H1 (cell line): ENCODE measurements around the gene ARL3. TPM values are rescaled to one million over a fixed set of nuclear protein-coding genes. Genes with fewer than 3 reads are reported as not detected.

Source experiments
- CTCF ChIA-PET: fragments of 300-600 bp; sonication (Branson Sonifier 250); formaldehyde crosslinking; loops from one replicate; lab custom pipeline; 2021; ENCODE audit not compliant: partially characterized antibody; lab: Charles Lee
- POLR2A ChIA-PET: fragments of 300-600 bp; sonication (Branson Sonifier 250); formaldehyde crosslinking; loops from one replicate; lab custom pipeline; 2021; ENCODE audit warnings: inconsistent platforms; ENCODE audit not compliant: partially characterized antibody; lab: Charles Lee
- DNase-seq, 2 experiments: peaks; one replicate each; pipeline versions ENCODE4 v3.0.0 to v3.0.0-alpha.2; 2010 to 2022; ENCODE audit warnings: low spot score in 2 of 2, low read depth in 1 of 2, mixed read lengths in 1 of 2
- FAIRE-seq: peaks from 2 replicates; lab custom pipeline; 2011; peaks lifted over from hg19 to GRCh38; lab: Jason Lieb, UNC
- H2AFZ ChIP-seq: 2 replicates; pipeline ENCODE4 v1.8.1; 2012; ENCODE audit warnings: low read length, inconsistent platforms
- H2AK5ac ChIP-seq: 2 replicates; pipeline ENCODE4 v1.6.1; 2013; ENCODE audit warnings: low read depth, low read length
- H2BK120ac ChIP-seq: replicated peaks from 2 replicates; pipeline ENCODE3; 2013; ENCODE audit warnings: low read depth, low read length, inconsistent platforms
- H2BK12ac ChIP-seq: 2 replicates; pipeline ENCODE4 v1.6.1; 2013; ENCODE audit warnings: low read depth, low read length
- H2BK15ac ChIP-seq: 2 replicates; pipeline ENCODE4 v1.6.1; 2013; ENCODE audit warnings: low read length
- H2BK20ac ChIP-seq: 2 replicates; pipeline ENCODE4 v1.6.1; 2013; ENCODE audit warnings: low read length
- H2BK5ac ChIP-seq: 2 replicates; pipeline ENCODE4 v1.6.1; 2013; ENCODE audit warnings: low read depth, low read length
- H3K14ac ChIP-seq: 2 replicates; pipeline ENCODE4 v1.6.1; 2013; ENCODE audit warnings: inconsistent platforms; ENCODE audit not compliant: insufficient read length
- H3K18ac ChIP-seq: 2 replicates; pipeline ENCODE4 v1.6.1; 2013; ENCODE audit warnings: low read length; ENCODE audit errors: extremely low read depth
- H3K23ac ChIP-seq: 2 replicates; pipeline ENCODE4 v1.6.1; 2013; ENCODE audit warnings: inconsistent platforms; ENCODE audit not compliant: insufficient read length
- H3K23me2 ChIP-seq: 2 replicates; pipeline ENCODE4 v1.6.1; 2013; ENCODE audit warnings: low read depth, low read length
- H3K27ac ChIP-seq: 2 replicates; pipeline ENCODE4 v1.6.1; 2011; ENCODE audit warnings: low read depth, low read length, inconsistent platforms
- H3K27me3 ChIP-seq, 4 experiments: replicated peaks in 1 of 4; 1 replicate in 1 of 4; 2 replicates in 3 of 4; pipeline versions ENCODE4 v1.6.1 to v1.8.1; 2011 to 2013; ENCODE audit warnings: low read length in 3 of 4, mild to moderate bottlenecking in 3 of 4, inconsistent platforms in 2 of 4, mixed read lengths in 2 of 4, moderate library complexity in 1 of 4; ENCODE audit not compliant: control insufficient read depth in 3 of 4, insufficient read depth in 3 of 4; ENCODE audit errors: extremely low read depth in 1 of 4
- H3K36me3 ChIP-seq, 4 experiments: 2 replicates each; pipeline versions ENCODE4 v1.6.1 to v1.8.1; 2011 to 2013; ENCODE audit warnings: mild to moderate bottlenecking in 4 of 4, low read length in 3 of 4, moderate library complexity in 2 of 4, control low read depth in 1 of 4, inconsistent platforms in 1 of 4; ENCODE audit not compliant: insufficient read depth in 4 of 4, control insufficient read depth in 2 of 4
- H3K4ac ChIP-seq: replicated peaks from 2 replicates; pipeline ENCODE3; 2013; ENCODE audit warnings: low read length, low read depth, mixed read lengths, inconsistent platforms; ENCODE audit not compliant: insufficient read length
- H3K4me1 ChIP-seq, 4 experiments: replicated peaks in 1 of 4; 1 replicate in 1 of 4; 2 replicates in 3 of 4; pipeline versions ENCODE4 v1.6.1 to v1.8.1; 2011 to 2013; ENCODE audit warnings: low read length in 3 of 4, inconsistent platforms in 2 of 4, mixed read lengths in 1 of 4; ENCODE audit not compliant: insufficient read depth in 4 of 4, control insufficient read depth in 3 of 4
- H3K4me2 ChIP-seq, 2 experiments: 2 replicates each; pipeline versions ENCODE4 v1.6.1 to v1.8.1; 2011 to 2013; ENCODE audit warnings: low read depth in 2 of 2, low read length in 2 of 2, control low read depth in 1 of 2, inconsistent platforms in 1 of 2, mild to moderate bottlenecking in 1 of 2; ENCODE audit not compliant: insufficient read depth in 1 of 2
- H3K4me3 ChIP-seq, 4 experiments: fragments of 200-600, 300-600 bp in 1 of 4; sonication (generic), shearing (Covaris generic), sonication (Bioruptor Twin) in 1 of 4; 2 replicates each; pipeline versions ENCODE4 v1.5.1 to v1.8.1; 2011 to 2016; ENCODE audit warnings: low read length in 4 of 4, low read depth in 3 of 4, control low read depth in 2 of 4, inconsistent platforms in 2 of 4, mild to moderate bottlenecking in 2 of 4, mixed read lengths in 1 of 4, moderate library complexity in 1 of 4; ENCODE audit not compliant: insufficient read depth in 2 of 4; ENCODE audit errors: extremely low read depth in 1 of 4
- H3K56ac ChIP-seq: replicated peaks from 2 replicates; pipeline ENCODE3; 2013; ENCODE audit warnings: low read depth, mild to moderate bottlenecking, mixed read lengths, low read length, inconsistent platforms; ENCODE audit not compliant: insufficient read length
- H3K79me1 ChIP-seq: 2 replicates; pipeline ENCODE4 v1.6.1; 2013; ENCODE audit warnings: low read depth, low read length, control low read depth
- H3K79me2 ChIP-seq, 2 experiments: 2 replicates each; pipeline versions ENCODE4 v1.6.1 to v1.8.1; 2012 to 2013; ENCODE audit warnings: low read length in 2 of 2, mild to moderate bottlenecking in 2 of 2, inconsistent platforms in 1 of 2; ENCODE audit not compliant: insufficient read depth in 2 of 2, control insufficient read depth in 1 of 2
- H3K9ac ChIP-seq, 4 experiments: replicated peaks in 1 of 4; 1 replicate in 1 of 4; 2 replicates in 3 of 4; pipeline versions ENCODE4 v1.6.1 to v1.8.1; 2011 to 2013; ENCODE audit warnings: low read depth in 3 of 4, low read length in 3 of 4, control low read depth in 2 of 4, mild to moderate bottlenecking in 2 of 4, moderate library complexity in 2 of 4, inconsistent platforms in 1 of 4; ENCODE audit errors: extremely low read depth in 1 of 4
- H3K9me3 ChIP-seq, 2 experiments: 2 replicates each; pipeline versions ENCODE4 v1.6.1 to v1.8.1; 2012 to 2013; ENCODE audit warnings: mild to moderate bottlenecking in 2 of 2, moderate library complexity in 2 of 2, control low read depth in 1 of 2, inconsistent platforms in 1 of 2, low read depth in 1 of 2, low read length in 1 of 2, mixed read lengths in 1 of 2; ENCODE audit not compliant: insufficient read depth in 2 of 2
- H4K20me1 ChIP-seq, 2 experiments: replicated peaks in 1 of 2; 2 replicates each; pipeline versions ENCODE3 to v1.8.1; 2011 to 2013; ENCODE audit warnings: inconsistent platforms in 2 of 2, low read length in 2 of 2, mild to moderate bottlenecking in 1 of 2; ENCODE audit not compliant: insufficient read depth in 2 of 2, control insufficient read depth in 1 of 2
- H4K5ac ChIP-seq: 2 replicates; pipeline ENCODE4 v1.6.1; 2013; ENCODE audit warnings: low read length, low read depth, mixed read lengths, inconsistent platforms; ENCODE audit not compliant: insufficient read length
- H4K8ac ChIP-seq: 2 replicates; pipeline ENCODE4 v1.8.0; 2013; ENCODE audit warnings: mild to moderate bottlenecking, moderate library complexity, low read length, inconsistent platforms; ENCODE audit not compliant: insufficient read depth; ENCODE audit errors: extremely low read depth
- H4K91ac ChIP-seq: replicated peaks from 2 replicates; pipeline ENCODE3; 2013; ENCODE audit warnings: low read length, mixed read lengths, inconsistent platforms; ENCODE audit not compliant: insufficient read length
- ATF3 ChIP-seq: IDR thresholded peaks from 2 replicates; pipeline ENCODE4 v1.6.1; 2011; ENCODE audit warnings: low read depth, mild to moderate bottlenecking, low read length; ENCODE audit not compliant: insufficient read depth
- EZH2 ChIP-seq: fragments of 200-600 bp; sonication (generic); IDR thresholded peaks from 2 replicates; pipeline ENCODE4 v1.7.1; 2012; ENCODE audit warnings: low read depth, mild to moderate bottlenecking, moderate library complexity, low read length, inconsistent platforms; ENCODE audit not compliant: severe bottlenecking
- RBBP5 ChIP-seq: IDR thresholded peaks from 2 replicates; pipeline ENCODE4 v1.7.1; 2012; ENCODE audit warnings: low read depth, mild to moderate bottlenecking, inconsistent platforms, low read length, moderate library complexity, borderline replicate concordance
- SIN3A ChIP-seq, 2 experiments: IDR thresholded peaks in 1 of 2; conservative IDR thresholded peaks in 1 of 2; 2 replicates each; pipeline ENCODE4 v1.6.1; 2011 to 2012; ENCODE audit warnings: low read length in 2 of 2, improper control_type of control experiment in 1 of 2, low read depth in 1 of 2, mild to moderate bottlenecking in 1 of 2
- SRF ChIP-seq: IDR thresholded peaks from 2 replicates; pipeline ENCODE4 v1.6.1; 2011; ENCODE audit warnings: mild to moderate bottlenecking, low read depth, low read length, moderate library complexity
- WGBS, 2 experiments: shearing (Covaris generic) in 1 of 2; methylation state at CpG; one replicate each; pipeline versions ENCODE4 v1.1.6 to v1.1.7; 2013 to 2015; ENCODE audit warnings: low lambda C conversion rate in 2 of 2, mixed read lengths in 2 of 2, inconsistent platforms in 1 of 2, low coverage in 1 of 2, missing lambda C conversion rate in 1 of 2; ENCODE audit not compliant: insufficient replicate concordance in 2 of 2, insufficient coverage in 1 of 2, insufficient read length in 1 of 2; ENCODE audit errors: extremely low coverage in 1 of 2, missing lambda C conversion rate in 1 of 2; 5-methylcytosine and 5-hydroxymethylcytosine counted together
- polyA plus RNA-seq, 7 experiments: library from polyadenylated mRNA; depleted of rRNA in 3 of 7; stranded (reverse) in 5 of 7; unstranded in 2 of 7; fragments of >200 nt in 5 of 7; fragments of 200-250 nt in 2 of 7; gene quantifications; 1 replicate in 5 of 7; 2 replicates in 1 of 7; 4 replicates in 1 of 7; pipeline versions ENCODE4 v1.2.1 to v1.2.3, GENCODE V29; 2011 to 2013; ENCODE audit warnings: missing spikeins in 2 of 7, mixed read lengths in 2 of 7
- total RNA-seq: library from RNA; stranded (reverse); fragmentation: NEBNext Ultra II Directional; extraction: Animal tissue kit (Norgen Biotek cat#: 25700); gene quantifications from 2 replicates; pipeline ENCODE4 v1.2.1, GENCODE V29; 2021
- TF ChIP-seq, protein P1 (sequence below): IDR thresholded peaks from 2 replicates; pipeline ENCODE4 v1.6.1; 2011; ENCODE audit warnings: low read length, improper control_type of control experiment

Gene ARL3
- total and polyA plus RNA-seq, 2 of the 8 experiments (the other 6 are each of a cell fraction or from before 2014, with no cell fraction given), result 8.8 to 16.2 TPM

GRCh38 chr10:102653060-102653459 is 61.1 kb downstream of the ARL3 start:
- H3K14ac ChIP-seq, result no peak overlapping the region
- H2AK5ac ChIP-seq, result no peak overlapping the region
- WGBS, 2 experiments, result 86% methylated on average over 1 of the region's 1 CpG; no CpG with 5 or more reads in 1 of the 2 experiments
- H3K4me2 ChIP-seq, result no peak overlapping the region
- no peaks in the 10 kb centered on the region for H3K27me3 ChIP-seq
- H3K4ac ChIP-seq, result no peak overlapping the region
- no peak overlapping the region for H2BK20ac ChIP-seq
- no peaks in the 10 kb centered on the region for H3K9me3 ChIP-seq
- POLR2A ChIA-PET, result interaction anchor here (1.2 to 1.3 kb wide), 2 partner anchors 8 to 51 kb away, joined by 4 to 5 read pairs; partner anchors contain the start of gene TRIM8
- peaks cover 20% of the 10 kb centered on the region for H3K79me1 ChIP-seq
- TF ChIP-seq, protein P1, sequence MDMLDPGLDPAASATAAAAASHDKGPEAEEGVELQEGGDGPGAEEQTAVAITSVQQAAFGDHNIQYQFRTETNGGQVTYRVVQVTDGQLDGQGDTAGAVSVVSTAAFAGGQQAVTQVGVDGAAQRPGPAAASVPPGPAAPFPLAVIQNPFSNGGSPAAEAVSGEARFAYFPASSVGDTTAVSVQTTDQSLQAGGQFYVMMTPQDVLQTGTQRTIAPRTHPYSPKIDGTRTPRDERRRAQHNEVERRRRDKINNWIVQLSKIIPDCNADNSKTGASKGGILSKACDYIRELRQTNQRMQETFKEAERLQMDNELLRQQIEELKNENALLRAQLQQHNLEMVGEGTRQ, result no peak
- TF ChIP-seq ATF3, result no peak
- no peak for TF ChIP-seq SIN3A (conservative IDR thresholded peaks at IDR 0.05 in 1 of 2, IDR thresholded peaks at IDR 0.05 in 1 of 2; ENCODE audit: low read depth in 1 of 2, low read length in 2 of 2)
- TF ChIP-seq RBBP5, result no peak
- TF ChIP-seq SRF, result no peak
- TF ChIP-seq EZH2, result no peak
- no peak overlapping the region for H4K5ac ChIP-seq
- no peak overlapping the region for H2BK15ac ChIP-seq
- H3K4me1 ChIP-seq, result peaks cover 0 to 39% (median 31%) of the 10 kb centered on the region in 4 experiments; a peak in 6 of 7 replicates
- H3K23ac ChIP-seq, result no peak overlapping the region
- no peak overlapping the region for H3K56ac ChIP-seq
- no peak overlapping the region for H2BK12ac ChIP-seq
- no peak overlapping the region for H2BK120ac ChIP-seq
- CTCF ChIA-PET, result interaction anchor here (0.9 to 13.0 kb wide), 6 partner anchors 12 to 58 kb away, joined by 3 to 145 read pairs (median 12); no protein-coding TSS in a partner anchor
- no peak overlapping the region for H4K8ac ChIP-seq
- no peaks in the 10 kb centered on the region for H3K23me2 ChIP-seq
- H3K79me2 ChIP-seq, result peaks cover 0 to 55% of the 10 kb centered on the region in 2 experiments; a peak in 2 of 4 replicates
- H3K36me3 ChIP-seq, result peaks cover 7 to 22% (median 11%) of the 10 kb centered on the region in 4 experiments; a peak in 5 of 8 replicates
- DNase-seq (no peak), FAIRE-seq (no peak)
- H2AFZ ChIP-seq, result no peak overlapping the region
- H3K9ac ChIP-seq, result no peak overlapping the region
- H3K4me3 ChIP-seq, result no peak overlapping the region
- H4K20me1 ChIP-seq, result peaks cover 7 to 18% of the 10 kb centered on the region in 2 experiments
- H3K18ac ChIP-seq, result no peak overlapping the region
- no peak overlapping the region for H3K27ac ChIP-seq
- H2BK5ac ChIP-seq, result no peak overlapping the region
- no peak overlapping the region for H4K91ac ChIP-seq
